WTC11 (cell line): Measurements from ENCODE around the gene SHISAL1. TPM values are rescaled to one million over a fixed set of nuclear protein-coding genes. Genes with fewer than 3 reads are reported as not detected.

Experiments used
- ATAC-seq: fragments of 200-7000 bp; cut with Tn5 transposase; 2 replicates; pipeline ENCODE4 v1.10.0; 2021; ENCODE audit warnings: mild to moderate bottlenecking, moderate library complexity
- CTCF ChIA-PET: fragments of 300-600 bp; sonication (Branson Sonifier 250); formaldehyde crosslinking; loops from one replicate; lab custom pipeline; 2021; ENCODE audit warnings: antibody characterized with exemption; lab: Charles Lee
- POLR2A ChIA-PET: fragments of 350-600 bp; sonication (Branson Sonifier 250); formaldehyde crosslinking; loops from one replicate; lab custom pipeline; 2021; ENCODE audit warnings: antibody characterized with exemption; lab: Charles Lee
- DNase-seq: peaks from one replicate; pipeline ENCODE4 v3.0.0; 2021; ENCODE audit warnings: low spot score
- H3K27ac Mint-ChIP-seq: 2 replicates; pipeline ENCODE4 v1.8.0; 2021; ENCODE audit warnings: mixed read lengths
- H3K27me3 Mint-ChIP-seq: 2 replicates; pipeline ENCODE4 v1.8.0; 2021; ENCODE audit warnings: low read depth, mild to moderate bottlenecking, moderate library complexity, mixed read lengths
- H3K36me3 Mint-ChIP-seq: 2 replicates; pipeline ENCODE4 v1.8.0; 2021; ENCODE audit warnings: mixed read lengths
- H3K4me1 Mint-ChIP-seq: 2 replicates; pipeline ENCODE4 v1.8.0; 2022; ENCODE audit warnings: mixed read lengths
- H3K4me3 Mint-ChIP-seq: 2 replicates; pipeline ENCODE4 v1.8.0; 2021; ENCODE audit warnings: mild to moderate bottlenecking, moderate library complexity, mixed read lengths
- H3K9me3 Mint-ChIP-seq: 2 replicates; pipeline ENCODE4 v1.8.0; 2021; ENCODE audit warnings: mixed read lengths
- ATF1 ChIP-seq: sonication (generic); formaldehyde crosslinking; IDR thresholded peaks from 2 replicates; pipeline ENCODE4 v1.8.1; 2023; ENCODE audit warnings: mild to moderate bottlenecking, moderate library complexity, missing genetic modification reagents
- CBFB ChIP-seq: sonication (generic); formaldehyde crosslinking; IDR thresholded peaks from 2 replicates; pipeline ENCODE4 v1.8.1; 2022; ENCODE audit warnings: mild to moderate bottlenecking, low read depth, missing genetic modification reagents
- CREM ChIP-seq: sonication (generic); formaldehyde crosslinking; IDR thresholded peaks from 2 replicates; pipeline ENCODE4 v1.8.1; 2022; ENCODE audit warnings: mild to moderate bottlenecking, missing genetic modification reagents, moderate library complexity
- ELF4 ChIP-seq: sonication (generic); formaldehyde crosslinking; IDR thresholded peaks from 2 replicates; pipeline ENCODE4 v1.8.1; 2022; ENCODE audit warnings: low read depth, mild to moderate bottlenecking, moderate library complexity, missing genetic modification reagents
- GTF2I ChIP-seq: fragments of 250-450 bp; sonication (Bioruptor Pico); conservative IDR thresholded peaks from 2 replicates; pipeline ENCODE4 v1.4.0; 2021; ENCODE audit warnings: mild to moderate bottlenecking
- OVOL2 ChIP-seq: fragments of 250-450 bp; sonication (Bioruptor Pico); IDR thresholded peaks from 2 replicates; pipeline ENCODE4 v1.9.0; 2021; ENCODE audit warnings: mild to moderate bottlenecking, borderline replicate concordance
- TEAD1 ChIP-seq: sonication (generic); formaldehyde crosslinking; IDR thresholded peaks from 2 replicates; pipeline ENCODE4 v1.8.0; 2022; ENCODE audit warnings: mild to moderate bottlenecking, missing genetic modification reagents
- ZNF138 ChIP-seq: sonication (generic); formaldehyde crosslinking; conservative IDR thresholded peaks from 2 replicates; pipeline ENCODE4 v1.8.1; 2022; ENCODE audit warnings: mild to moderate bottlenecking, moderate library complexity, missing genetic modification reagents
- ZNF219 ChIP-seq: sonication (generic); formaldehyde crosslinking; IDR thresholded peaks from 2 replicates; pipeline ENCODE4 v1.8.0; 2023; ENCODE audit warnings: missing genetic modification reagents, mild to moderate bottlenecking, borderline replicate concordance
- ZNF317 ChIP-seq: sonication (generic); formaldehyde crosslinking; IDR thresholded peaks from 2 replicates; pipeline ENCODE4 v1.8.1; 2023; ENCODE audit warnings: low read depth, mild to moderate bottlenecking, moderate library complexity, missing genetic modification reagents, borderline replicate concordance
- ZNF396 ChIP-seq: fragments of 250-450 bp; sonication (Bioruptor Pico); IDR thresholded peaks from 2 replicates; pipeline ENCODE4 v1.8.0; 2021; ENCODE audit warnings: mild to moderate bottlenecking, moderate library complexity, borderline replicate concordance
- ZNF423 ChIP-seq: fragments of 250-450 bp; sonication (Bioruptor Pico); IDR thresholded peaks from 2 replicates; pipeline ENCODE4 v2.1.2; 2022; ENCODE audit warnings: mild to moderate bottlenecking, moderate library complexity
- total RNA-seq: library from RNA; stranded (reverse); gene quantifications from 3 replicates; pipeline ENCODE4 v1.2.3, GENCODE V29; 2021
- TF ChIP-seq, protein P1 (sequence below): sonication (generic); formaldehyde crosslinking; IDR thresholded peaks from 2 replicates; pipeline ENCODE4 v1.8.1; 2023; ENCODE audit warnings: mild to moderate bottlenecking, missing genetic modification reagents, moderate library complexity
- TF ChIP-seq, protein P2 (sequence below): fragments of 250-450 bp; sonication (Bioruptor Pico); conservative IDR thresholded peaks from 2 replicates; pipeline ENCODE4 v1.9.0; 2021; ENCODE audit warnings: mild to moderate bottlenecking
- TF ChIP-seq, protein P3 (sequence below): sonication (generic); formaldehyde crosslinking; IDR thresholded peaks from 2 replicates; pipeline ENCODE4 v1.8.1; 2022; ENCODE audit warnings: low read depth, mild to moderate bottlenecking, moderate library complexity, missing genetic modification reagents, borderline replicate concordance
- TF ChIP-seq, protein P4 (sequence below): sonication (generic); formaldehyde crosslinking; IDR thresholded peaks from 2 replicates; pipeline ENCODE4 v1.8.0; 2023; ENCODE audit warnings: missing genetic modification reagents, mild to moderate bottlenecking, borderline replicate concordance

SHISAL1 gene
- total RNA-seq, 1 experiment from 2014 or later = 2.7 TPM

DNA sequence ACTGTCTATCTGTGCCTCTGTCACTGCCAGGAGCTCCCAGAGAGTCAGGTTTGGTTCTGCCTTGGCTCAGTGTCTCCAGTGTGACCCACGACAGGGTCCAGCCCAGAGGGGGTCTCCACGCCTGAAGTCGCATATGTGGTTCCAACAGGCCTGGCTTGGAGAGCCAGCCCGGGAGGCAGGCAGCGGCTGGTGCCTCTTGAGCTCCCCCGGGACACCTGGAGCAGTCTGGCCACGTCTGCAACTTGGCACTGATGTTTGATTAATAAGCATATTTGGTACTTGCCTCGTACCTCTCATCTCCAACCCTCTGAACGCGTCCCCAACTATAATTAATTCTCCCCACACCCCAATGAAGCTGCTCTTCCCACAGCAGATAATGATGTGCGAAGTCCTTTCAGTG is 31.7 kb upstream of the SHISAL1 start:
- ATAC-seq = no peak
- Mint-ChIP-seq H3K4me1 (0 out of 2 replicates have a peak, but pooled peaks cover 2% of the 10 kb centered on the region), H3K27me3 (no peaks in the 10 kb centered on the region), H3K9me3 (no peaks in the 10 kb centered on the region), H3K27ac (no peak overlapping the region), H3K4me3 (no peak overlapping the region), H3K36me3 (no peaks in the 10 kb centered on the region)
- ChIA-PET CTCF (interaction anchor here (0.5 kb wide), 1 partner anchor 202 kb away, joined by 4 read pairs; no protein-coding TSS in a partner anchor), POLR2A (no interaction called here)
- no peak for DNase-seq
- TF ChIP-seq ZNF423 (CRISPR knock-in tag) = no peak
- TF ChIP-seq, protein P1, sequence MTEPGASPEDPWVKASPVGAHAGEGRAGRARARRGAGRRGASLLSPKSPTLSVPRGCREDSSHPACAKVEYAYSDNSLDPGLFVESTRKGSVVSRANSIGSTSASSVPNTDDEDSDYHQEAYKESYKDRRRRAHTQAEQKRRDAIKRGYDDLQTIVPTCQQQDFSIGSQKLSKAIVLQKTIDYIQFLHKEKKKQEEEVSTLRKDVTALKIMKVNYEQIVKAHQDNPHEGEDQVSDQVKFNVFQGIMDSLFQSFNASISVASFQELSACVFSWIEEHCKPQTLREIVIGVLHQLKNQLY = no peak
- no peak for TF ChIP-seq TEAD1 (CRISPR knock-in tag)
- no peak for TF ChIP-seq ELF4 (CRISPR knock-in tag)
- no peak for TF ChIP-seq ZNF219 (CRISPR knock-in tag)
- no peak for TF ChIP-seq OVOL2
- no peak for TF ChIP-seq ZNF396 (CRISPR knock-in tag)
- TF ChIP-seq, all 79 proteins: peak for 0

DNA sequence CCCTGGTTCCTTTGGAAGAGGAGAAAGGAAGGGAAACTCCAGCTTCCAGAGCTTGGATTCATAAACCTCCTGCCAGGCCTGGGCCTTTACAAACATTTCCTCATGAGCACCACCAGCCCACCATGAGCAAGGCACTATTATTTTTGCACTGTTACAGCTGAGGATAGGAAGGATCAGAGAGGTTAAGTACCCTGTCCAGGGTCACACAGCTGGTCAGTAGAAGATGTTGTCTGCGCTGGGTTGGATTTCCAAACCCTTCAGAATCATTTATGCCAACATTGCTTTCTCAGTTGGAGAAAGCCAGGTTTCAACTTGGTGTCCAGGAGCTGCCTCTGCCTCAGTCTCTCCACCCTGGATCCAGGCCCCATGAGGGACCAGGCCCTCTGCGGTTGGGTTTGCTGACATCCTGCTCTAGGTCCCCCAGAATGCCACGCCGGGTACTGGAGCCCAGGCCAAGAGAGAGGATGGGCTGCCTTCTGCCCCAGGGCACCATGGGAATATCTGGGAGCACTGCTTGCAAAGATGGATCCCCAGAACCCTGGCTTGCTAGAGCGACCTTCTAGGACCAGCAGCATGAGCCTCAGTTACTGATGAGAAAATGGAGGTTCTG is 29.7 kb upstream of the SHISAL1 start:
- ChIA-PET POLR2A (interaction anchor here (0.9 kb wide), 1 partner anchor 10 kb away, joined by 3 read pairs; no protein-coding TSS in a partner anchor), CTCF (interaction anchor here (0.6 to 2.1 kb wide), 5 partner anchors 15 to 349 kb away, joined by 3 to 8 read pairs (median 4); no protein-coding TSS in a partner anchor)
- H3K27me3 Mint-ChIP-seq = no peaks in the 10 kb centered on the region
- no peak for TF ChIP-seq CBFB (CRISPR knock-in tag)
- TF ChIP-seq, protein P2, sequence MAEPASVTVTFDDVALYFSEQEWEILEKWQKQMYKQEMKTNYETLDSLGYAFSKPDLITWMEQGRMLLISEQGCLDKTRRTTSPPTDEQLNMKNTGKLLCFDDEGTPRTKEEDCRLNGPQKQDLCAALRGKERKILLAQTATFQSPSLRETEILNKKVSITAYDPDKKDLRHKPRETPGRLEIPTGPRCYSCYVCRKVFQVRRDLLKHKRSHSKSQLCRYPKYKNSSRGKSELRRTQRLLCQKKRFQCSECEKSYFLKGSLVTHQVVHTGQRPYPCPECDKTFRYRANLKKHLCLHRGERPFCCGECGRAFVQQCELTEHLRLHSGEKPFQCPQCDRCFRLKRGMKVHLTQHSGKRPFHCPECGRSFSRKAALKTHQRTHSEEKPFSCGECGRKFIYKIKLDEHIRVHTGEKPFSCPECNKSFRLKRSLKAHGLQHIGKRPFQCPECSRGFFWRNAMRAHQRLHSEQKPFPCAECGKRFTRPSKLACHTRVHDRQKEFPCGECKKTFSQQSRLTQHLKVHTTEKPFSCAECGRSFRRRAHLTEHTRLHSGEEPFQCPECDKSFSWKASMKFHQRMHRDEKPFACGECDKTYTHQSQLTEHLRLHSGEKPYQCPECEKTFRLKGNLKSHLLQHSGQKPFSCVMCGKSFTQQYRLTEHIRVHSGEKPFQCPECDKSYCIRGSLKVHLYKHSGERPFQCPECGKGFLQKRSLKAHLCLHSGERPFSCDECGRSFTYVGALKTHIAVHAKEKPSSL (CRISPR knock-in tag) = no peak
- no peak for TF ChIP-seq ZNF317 (CRISPR knock-in tag)
- TF ChIP-seq, protein P3, sequence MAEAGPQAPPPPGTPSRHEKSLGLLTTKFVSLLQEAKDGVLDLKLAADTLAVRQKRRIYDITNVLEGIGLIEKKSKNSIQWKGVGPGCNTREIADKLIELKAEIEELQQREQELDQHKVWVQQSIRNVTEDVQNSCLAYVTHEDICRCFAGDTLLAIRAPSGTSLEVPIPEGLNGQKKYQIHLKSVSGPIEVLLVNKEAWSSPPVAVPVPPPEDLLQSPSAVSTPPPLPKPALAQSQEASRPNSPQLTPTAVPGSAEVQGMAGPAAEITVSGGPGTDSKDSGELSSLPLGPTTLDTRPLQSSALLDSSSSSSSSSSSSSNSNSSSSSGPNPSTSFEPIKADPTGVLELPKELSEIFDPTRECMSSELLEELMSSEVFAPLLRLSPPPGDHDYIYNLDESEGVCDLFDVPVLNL = no peak
- TF ChIP-seq ZNF138 (CRISPR knock-in tag) = no peak
- no peak for TF ChIP-seq ZNF423 (CRISPR knock-in tag)
- H3K27ac Mint-ChIP-seq = no peak overlapping the region
- H3K36me3 Mint-ChIP-seq = no peaks in the 10 kb centered on the region
- H3K4me3 Mint-ChIP-seq = no peak overlapping the region
- DNase-seq (no peak), ATAC-seq (no peak)
- no peaks in the 10 kb centered on the region for H3K9me3 Mint-ChIP-seq
- peaks cover 3% of the 10 kb centered on the region for H3K4me1 Mint-ChIP-seq

DNA sequence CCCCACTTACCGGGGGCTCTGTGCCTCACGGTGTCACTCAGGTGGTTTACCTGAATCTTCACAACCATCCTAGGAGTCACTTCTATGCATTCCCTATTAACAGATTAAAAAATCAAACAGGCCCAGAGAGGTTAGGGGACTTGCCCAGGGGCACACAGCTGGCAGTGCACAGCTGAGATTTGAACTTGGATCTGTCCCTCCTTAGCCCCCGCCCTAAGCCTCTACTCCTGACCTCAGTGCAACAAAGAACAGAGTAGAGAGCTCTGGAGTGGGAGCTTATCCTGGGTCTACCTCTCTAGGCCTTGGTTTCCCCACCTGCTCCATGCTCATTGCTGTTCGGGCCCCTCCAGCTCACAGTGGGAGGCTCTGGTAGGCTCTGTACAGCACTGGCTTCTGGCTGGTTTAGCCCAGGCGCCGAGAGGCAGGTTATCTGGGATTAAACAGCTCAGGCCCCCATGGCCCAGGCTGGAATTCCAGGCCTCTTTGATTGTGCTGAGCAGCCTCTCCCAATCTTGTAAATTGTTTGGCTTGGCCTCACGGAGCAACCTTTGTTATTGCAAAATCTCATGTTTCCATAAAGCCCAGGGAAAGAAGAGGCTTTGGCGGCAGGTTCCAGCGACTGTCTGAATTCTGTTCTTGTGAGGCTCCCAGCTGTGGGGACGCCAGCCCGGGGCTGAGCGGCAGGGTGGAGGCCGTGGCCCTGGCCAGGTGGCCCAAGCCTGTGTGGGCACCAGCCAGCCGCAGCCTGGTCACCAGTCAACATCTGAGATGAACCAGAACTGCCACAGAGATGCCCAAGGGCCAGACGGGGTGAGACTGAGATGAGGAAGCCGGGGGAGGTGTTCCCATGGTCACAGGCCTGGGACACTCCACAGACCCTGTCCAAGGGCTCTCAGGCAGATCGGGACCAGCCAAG is 28.9 kb upstream of the SHISAL1 start:
- Mint-ChIP-seq H3K9me3 (no peaks in the 10 kb centered on the region), H3K27ac (no peak overlapping the region), H3K27me3 (no peaks in the 10 kb centered on the region), H3K4me3 (no peak overlapping the region), H3K4me1 (peaks cover 9% of the 10 kb centered on the region), H3K36me3 (no peaks in the 10 kb centered on the region)
- TF ChIP-seq CREM (CRISPR knock-in tag) = no peak
- TF ChIP-seq ATF1 (CRISPR knock-in tag) = no peak
- 0 out of 2 replicates have a peak, but pooled peaks have one; percentile 18 for TF ChIP-seq GTF2I (CRISPR knock-in tag)
- TF ChIP-seq, protein P4, sequence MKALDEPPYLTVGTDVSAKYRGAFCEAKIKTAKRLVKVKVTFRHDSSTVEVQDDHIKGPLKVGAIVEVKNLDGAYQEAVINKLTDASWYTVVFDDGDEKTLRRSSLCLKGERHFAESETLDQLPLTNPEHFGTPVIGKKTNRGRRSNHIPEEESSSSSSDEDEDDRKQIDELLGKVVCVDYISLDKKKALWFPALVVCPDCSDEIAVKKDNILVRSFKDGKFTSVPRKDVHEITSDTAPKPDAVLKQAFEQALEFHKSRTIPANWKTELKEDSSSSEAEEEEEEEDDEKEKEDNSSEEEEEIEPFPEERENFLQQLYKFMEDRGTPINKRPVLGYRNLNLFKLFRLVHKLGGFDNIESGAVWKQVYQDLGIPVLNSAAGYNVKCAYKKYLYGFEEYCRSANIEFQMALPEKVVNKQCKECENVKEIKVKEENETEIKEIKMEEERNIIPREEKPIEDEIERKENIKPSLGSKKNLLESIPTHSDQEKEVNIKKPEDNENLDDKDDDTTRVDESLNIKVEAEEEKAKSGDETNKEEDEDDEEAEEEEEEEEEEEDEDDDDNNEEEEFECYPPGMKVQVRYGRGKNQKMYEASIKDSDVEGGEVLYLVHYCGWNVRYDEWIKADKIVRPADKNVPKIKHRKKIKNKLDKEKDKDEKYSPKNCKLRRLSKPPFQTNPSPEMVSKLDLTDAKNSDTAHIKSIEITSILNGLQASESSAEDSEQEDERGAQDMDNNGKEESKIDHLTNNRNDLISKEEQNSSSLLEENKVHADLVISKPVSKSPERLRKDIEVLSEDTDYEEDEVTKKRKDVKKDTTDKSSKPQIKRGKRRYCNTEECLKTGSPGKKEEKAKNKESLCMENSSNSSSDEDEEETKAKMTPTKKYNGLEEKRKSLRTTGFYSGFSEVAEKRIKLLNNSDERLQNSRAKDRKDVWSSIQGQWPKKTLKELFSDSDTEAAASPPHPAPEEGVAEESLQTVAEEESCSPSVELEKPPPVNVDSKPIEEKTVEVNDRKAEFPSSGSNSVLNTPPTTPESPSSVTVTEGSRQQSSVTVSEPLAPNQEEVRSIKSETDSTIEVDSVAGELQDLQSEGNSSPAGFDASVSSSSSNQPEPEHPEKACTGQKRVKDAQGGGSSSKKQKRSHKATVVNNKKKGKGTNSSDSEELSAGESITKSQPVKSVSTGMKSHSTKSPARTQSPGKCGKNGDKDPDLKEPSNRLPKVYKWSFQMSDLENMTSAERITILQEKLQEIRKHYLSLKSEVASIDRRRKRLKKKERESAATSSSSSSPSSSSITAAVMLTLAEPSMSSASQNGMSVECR = no peak
- ChIA-PET POLR2A (interaction anchor here (0.9 kb wide), 1 partner anchor 9 kb away, joined by 3 read pairs; no protein-coding TSS in a partner anchor), CTCF (interaction anchor here (0.6 to 2.5 kb wide), 8 partner anchors 10 to 348 kb away, joined by 3 to 8 read pairs (median 4); no protein-coding TSS in a partner anchor)
- DNase-seq (no peak), ATAC-seq (peak; percentile 53)
